ENCODE measurements around the gene MX1. TPM values are rescaled to one million over a fixed set of nuclear protein-coding genes. Genes with fewer than 3 reads are reported as not detected.
A peak's percentile ranks its signal among the peaks of the same experiment; 100 is the strongest.

Gene MX1
- total RNA-seq, 2 experiments from 2014 or later, result 108 to 109 TPM

DNA sequence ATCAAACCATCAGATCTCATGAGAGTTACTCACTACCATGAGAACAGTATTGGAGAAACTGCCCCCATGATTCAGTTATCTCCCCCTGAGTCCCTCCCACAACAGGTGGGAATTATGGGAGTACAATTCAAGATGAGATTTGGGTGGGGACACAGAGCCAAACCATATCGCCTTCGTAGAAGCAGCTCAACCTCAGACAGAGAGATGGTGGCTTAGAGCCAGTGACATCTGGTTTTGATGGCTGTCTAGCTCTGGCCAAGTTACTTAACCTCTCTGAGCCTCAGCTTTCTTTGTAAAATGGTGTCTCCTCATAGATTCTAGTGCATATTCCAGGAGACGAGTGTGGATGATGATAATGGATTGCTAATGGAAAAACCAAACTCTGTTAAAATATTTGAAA is 27.2 kb downstream of the MX1 start:
- H3K36me3 Mint-ChIP-seq, result peaks cover 10% of the 10 kb centered on the region
- DNase-seq, result no peak
- H3K27me3 Mint-ChIP-seq, result no peaks in the 10 kb centered on the region
- no peak overlapping the region for H3K4me3 Mint-ChIP-seq
- no peak overlapping the region for H3K27ac Mint-ChIP-seq
- H3K4me1 Mint-ChIP-seq, result peaks cover 1% of the 10 kb centered on the region
- no peaks in the 10 kb centered on the region for H3K9me3 Mint-ChIP-seq

DNA sequence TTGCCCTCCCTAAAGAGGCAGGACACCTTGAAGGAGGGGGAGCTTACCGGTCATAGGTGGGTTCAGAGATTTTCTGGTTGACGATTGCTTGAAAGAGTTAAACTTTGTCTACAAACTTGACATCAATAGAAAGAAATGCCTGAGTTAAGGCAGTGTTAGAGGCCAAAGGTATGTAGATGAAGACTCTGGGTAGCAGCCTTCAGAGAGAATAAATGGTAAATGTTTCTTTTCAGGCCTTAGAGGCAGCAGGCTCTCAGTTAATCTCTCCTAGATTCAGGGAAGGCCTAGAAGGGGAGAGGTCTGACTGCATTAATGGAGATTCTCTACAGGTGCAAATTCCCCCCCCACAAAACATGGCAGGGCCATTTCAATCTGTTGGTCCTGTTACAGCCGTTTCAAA is 27.7 kb downstream of the MX1 start:
- peaks cover 10% of the 10 kb centered on the region for H3K36me3 Mint-ChIP-seq
- H3K4me3 Mint-ChIP-seq, result no peak overlapping the region
- H3K9me3 Mint-ChIP-seq, result no peaks in the 10 kb centered on the region
- H3K27me3 Mint-ChIP-seq, result no peaks in the 10 kb centered on the region
- peaks cover 1% of the 10 kb centered on the region for H3K4me1 Mint-ChIP-seq
- no peak for DNase-seq
- no peak overlapping the region for H3K27ac Mint-ChIP-seq

DNA sequence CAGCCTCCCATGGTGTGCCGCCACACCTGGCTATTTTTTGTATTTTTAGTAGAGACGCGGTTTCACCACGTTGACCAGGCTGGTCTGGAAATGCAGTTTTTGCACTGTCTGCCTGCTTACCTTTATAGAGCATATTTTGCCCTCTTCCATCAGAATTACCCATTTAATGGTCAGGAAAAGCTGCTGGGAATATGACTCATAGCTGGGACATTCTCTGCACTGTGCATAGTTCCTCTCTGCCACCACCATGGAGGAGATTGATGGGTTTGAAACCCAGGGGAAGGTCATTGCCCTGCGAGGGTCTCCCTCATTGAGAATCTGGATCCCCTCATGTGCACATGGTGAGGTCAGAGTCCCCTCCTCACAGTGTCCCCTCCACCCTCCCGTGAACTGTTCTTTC is 32.1 kb downstream of the MX1 start:
- Mint-ChIP-seq H3K9me3 (no peaks in the 10 kb centered on the region), H3K27ac (no peak overlapping the region), H3K4me1 (peaks cover 3% of the 10 kb centered on the region), H3K36me3 (peaks cover 5% of the 10 kb centered on the region), H3K4me3 (no peak overlapping the region), H3K27me3 (no peaks in the 10 kb centered on the region)
- DNase-seq, result no peak

DNA sequence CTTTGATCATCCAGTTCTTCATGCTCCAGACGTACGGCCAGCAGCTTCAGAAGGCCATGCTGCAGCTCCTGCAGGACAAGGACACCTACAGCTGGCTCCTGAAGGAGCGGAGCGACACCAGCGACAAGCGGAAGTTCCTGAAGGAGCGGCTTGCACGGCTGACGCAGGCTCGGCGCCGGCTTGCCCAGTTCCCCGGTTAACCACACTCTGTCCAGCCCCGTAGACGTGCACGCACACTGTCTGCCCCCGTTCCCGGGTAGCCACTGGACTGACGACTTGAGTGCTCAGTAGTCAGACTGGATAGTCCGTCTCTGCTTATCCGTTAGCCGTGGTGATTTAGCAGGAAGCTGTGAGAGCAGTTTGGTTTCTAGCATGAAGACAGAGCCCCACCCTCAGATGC is 32.5 kb downstream of the MX1 start:
- Mint-ChIP-seq H3K4me3 (no peak overlapping the region), H3K27me3 (no peaks in the 10 kb centered on the region), H3K9me3 (no peaks in the 10 kb centered on the region), H3K4me1 (peaks cover 3% of the 10 kb centered on the region), H3K36me3 (peaks cover 3% of the 10 kb centered on the region), H3K27ac (no peak overlapping the region)
- no peak for DNase-seq

DNA sequence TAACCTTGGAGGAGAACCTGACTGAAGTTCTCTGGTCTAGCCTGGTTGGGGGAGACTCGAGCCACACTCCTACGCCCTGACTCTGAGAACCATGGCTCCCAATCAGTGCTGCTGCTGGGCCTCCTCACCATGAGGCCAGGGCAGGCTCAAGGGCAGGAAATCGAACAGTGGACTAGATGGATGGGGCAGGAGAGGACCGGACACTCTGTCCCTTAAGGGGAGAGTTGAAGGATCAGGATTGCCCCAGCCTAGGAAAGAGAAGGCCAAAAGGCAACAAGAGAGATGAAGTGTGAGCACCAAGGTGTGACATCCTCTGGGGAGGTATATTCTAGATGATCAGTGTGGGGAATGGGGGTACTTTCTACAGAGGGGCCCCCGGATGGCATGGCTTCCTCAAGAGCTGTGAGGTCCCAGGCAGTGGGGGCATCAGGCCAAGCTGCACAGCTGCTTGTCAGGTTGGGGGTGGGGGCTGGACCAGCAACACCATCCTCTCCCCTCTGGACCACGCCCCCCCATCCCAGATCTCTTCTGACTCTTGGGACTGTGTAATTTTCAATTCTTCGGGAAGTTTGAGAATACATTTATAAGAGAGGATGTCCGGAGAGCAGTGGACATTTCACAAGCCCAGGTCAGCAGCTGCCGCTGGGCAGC is 34.0 kb downstream of the MX1 start:
- Mint-ChIP-seq H3K36me3 (peaks cover 3% of the 10 kb centered on the region), H3K27me3 (no peaks in the 10 kb centered on the region), H3K4me3 (no peak overlapping the region), H3K9me3 (no peaks in the 10 kb centered on the region), H3K27ac (peak overlapping the region; percentile 11), H3K4me1 (peaks cover 3% of the 10 kb centered on the region)
- DNase-seq, result no peak

DNA sequence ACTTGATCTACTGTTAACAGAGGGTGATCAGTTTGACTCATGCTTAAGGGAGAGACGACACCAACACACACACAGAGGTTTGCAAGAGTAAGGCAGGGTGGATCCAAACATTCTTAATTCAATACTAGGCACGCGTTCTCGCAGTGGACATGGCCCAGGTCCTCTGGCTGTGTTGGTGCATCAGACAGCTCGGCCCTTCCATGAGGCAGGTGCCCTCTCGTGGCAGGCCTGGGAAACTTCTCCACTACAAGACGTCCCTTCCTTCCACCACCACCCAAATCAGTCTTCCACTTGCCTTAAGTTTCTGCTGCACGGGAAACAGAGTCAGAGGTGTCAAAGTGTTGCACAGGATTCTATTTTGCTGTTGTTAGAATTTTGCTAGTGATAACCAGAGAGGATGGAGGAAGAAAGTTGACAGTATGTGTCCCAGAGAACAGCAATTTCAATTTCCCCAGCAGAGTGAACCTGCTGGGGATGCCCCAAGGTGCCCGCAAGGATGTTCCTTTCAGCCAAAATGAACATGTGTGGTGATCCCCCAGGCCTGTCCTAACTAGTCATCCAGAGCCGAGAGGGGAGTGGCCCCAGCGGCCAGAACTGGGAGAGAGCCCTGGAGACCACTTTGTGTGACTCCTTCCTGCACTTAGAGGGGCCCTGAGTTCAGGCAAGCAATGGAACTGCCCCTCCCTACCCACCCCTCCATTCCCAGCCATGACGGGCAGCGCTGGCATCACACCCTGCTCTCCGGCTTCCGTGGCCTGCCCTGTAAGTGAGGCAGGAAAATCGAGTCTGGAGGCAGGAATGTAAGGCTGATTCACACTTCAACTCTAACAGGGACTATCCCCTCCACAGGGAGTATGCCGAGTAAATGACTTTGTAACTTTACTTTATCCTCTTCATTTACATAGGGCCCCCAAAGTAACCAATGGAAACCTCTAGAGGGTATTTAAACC is 34.8 kb downstream of the MX1 start:
- peak; percentile 50 for DNase-seq
- H3K36me3 Mint-ChIP-seq, result peaks cover 3% of the 10 kb centered on the region
- no peaks in the 10 kb centered on the region for H3K27me3 Mint-ChIP-seq
- no peak overlapping the region for H3K4me3 Mint-ChIP-seq
- peaks cover 3% of the 10 kb centered on the region for H3K4me1 Mint-ChIP-seq
- H3K9me3 Mint-ChIP-seq, result no peaks in the 10 kb centered on the region
- H3K27ac Mint-ChIP-seq, result no peak overlapping the region

DNA sequence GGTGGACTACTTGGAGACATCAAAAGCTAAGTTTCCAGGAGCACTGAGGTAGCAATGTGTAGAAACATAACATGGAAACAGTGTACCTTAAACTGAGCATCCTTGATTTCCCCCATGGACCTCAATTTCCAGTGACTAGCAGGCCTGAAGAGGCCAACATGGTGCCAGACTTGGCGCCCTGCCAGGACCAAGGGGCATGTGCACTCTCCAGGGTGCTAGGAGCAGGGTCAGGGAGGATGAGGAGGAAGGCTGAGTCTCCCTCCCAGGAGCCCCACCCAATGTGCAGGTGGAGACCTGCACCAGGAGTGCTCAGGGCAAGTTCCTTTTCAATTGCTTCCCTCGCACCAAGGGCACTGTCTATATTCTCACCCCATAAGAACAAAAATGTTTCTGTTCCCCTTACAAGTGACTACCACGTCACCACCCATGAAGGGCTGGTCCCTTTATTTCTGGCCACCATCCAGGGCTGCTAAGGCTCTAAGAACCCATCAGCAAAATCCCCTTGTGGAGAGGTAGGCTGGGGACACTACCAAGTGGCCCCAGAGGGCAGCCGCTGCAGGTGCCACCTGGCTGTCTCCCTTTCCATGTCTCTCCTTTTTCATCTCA is 39.2 kb downstream of the MX1 start:
- Mint-ChIP-seq H3K27ac (no peak overlapping the region), H3K36me3 (no peaks in the 10 kb centered on the region), H3K4me3 (no peak overlapping the region), H3K9me3 (no peaks in the 10 kb centered on the region), H3K27me3 (peaks cover 19% of the 10 kb centered on the region), H3K4me1 (peaks cover 3% of the 10 kb centered on the region)
- no peak for DNase-seq

DNA sequence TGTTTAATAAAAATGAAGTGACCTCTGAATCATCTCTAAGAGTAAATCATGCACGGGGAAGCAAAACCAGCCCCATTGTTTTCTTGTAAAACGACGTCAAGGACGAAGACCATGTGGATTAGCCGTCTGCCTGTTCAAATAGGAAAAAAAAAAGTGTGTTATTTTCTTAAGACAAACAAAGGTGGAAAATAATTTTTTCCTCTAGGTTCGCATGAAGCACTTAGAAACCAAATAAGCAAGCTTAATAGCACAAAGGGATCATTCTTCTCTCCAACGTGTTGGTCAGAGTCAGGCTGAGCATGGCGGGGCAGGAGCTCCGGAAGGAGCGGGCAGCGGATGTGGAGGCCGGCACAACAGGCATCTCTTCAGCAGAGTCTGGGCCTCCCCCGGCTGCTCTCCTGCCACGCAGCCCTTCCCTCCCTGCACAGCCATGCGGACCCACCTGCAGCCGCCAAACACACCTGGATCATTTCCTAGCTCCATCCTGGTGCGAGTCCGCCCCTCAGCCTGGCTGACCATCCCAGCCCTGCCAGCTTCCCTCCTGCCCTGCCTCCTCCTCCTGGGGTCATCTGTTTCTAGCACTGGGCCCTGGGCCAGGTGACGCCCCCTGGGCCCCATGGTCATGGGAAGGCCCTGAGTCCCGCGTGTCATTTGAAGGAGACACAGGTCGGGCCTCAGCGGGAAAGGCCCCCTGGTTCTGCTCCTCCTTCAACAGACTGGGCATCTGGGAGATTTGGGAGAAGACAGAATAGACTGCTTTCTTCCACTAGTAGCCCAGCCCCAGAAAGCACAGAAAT is 40.2 kb downstream of the MX1 start:
- no peak for DNase-seq
- H3K36me3 Mint-ChIP-seq, result no peaks in the 10 kb centered on the region
- H3K27me3 Mint-ChIP-seq, result peaks cover 19% of the 10 kb centered on the region
- no peaks in the 10 kb centered on the region for H3K4me1 Mint-ChIP-seq
- H3K27ac Mint-ChIP-seq, result no peak overlapping the region
- no peaks in the 10 kb centered on the region for H3K9me3 Mint-ChIP-seq
- H3K4me3 Mint-ChIP-seq, result no peak overlapping the region

DNA sequence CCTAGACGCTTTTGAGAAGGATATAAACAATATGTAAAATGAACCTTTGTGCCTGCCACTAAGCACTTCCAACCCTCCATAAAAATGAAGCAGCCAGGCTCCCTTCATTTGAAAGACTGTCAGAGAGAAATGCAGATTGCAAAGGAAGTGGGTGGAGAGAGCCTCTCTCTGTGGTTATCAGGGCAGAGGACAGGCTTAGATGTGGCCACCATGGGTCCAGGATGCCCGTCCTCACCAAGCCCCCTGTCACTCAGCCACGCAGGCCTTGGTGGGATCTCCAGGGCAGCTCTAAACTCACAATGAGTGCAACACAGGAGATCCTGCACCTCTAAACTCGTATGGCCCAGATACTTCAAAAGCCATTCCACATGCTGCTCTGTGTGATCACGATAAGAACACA is 44.0 kb downstream of the MX1 start:
- peaks cover 19% of the 10 kb centered on the region for H3K27me3 Mint-ChIP-seq
- no peak overlapping the region for H3K27ac Mint-ChIP-seq
- no peak overlapping the region for H3K4me3 Mint-ChIP-seq
- H3K4me1 Mint-ChIP-seq, result no peaks in the 10 kb centered on the region
- no peaks in the 10 kb centered on the region for H3K9me3 Mint-ChIP-seq
- H3K36me3 Mint-ChIP-seq, result no peaks in the 10 kb centered on the region
- DNase-seq, result no peak

DNA sequence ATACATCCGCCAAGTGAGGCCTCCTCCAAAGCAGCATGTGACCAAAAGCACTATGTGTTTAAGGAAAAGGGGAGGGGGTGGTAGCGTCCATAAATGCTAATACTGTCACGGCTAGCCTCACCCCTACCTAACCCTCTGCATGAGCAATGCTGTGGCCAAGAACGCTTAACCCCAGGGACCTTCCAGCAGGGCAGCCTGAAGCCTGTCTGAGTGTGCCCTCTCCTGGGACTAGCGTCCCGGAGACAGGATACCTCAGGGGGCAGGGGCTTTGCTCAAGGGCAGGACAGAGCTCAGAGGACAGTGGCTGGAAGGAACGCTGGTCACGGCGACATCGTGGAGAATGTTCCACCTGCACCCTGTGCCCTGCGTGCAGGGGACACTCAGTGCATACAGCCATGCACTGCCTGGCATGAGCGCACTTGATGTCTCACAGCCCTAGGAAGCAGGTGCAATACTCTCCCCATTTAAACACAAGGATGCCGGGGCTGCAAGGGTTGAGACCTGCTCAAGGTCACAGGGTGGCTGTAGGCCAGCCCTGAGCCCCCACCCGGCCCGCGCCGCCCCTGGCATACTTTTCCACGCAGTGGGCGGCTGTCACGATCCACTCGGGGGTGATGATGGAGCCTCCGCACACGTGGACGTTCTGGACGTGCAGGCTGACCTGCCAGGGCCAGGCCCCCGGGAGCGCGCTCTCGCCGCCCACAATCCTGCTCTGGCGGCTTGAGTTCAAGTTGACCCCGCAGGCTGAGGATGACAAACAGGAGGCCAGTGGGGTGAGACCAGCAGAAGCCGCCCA is 46.9 kb downstream of the MX1 start:
- H3K9me3 Mint-ChIP-seq, result no peaks in the 10 kb centered on the region
- no peak for DNase-seq

DNA sequence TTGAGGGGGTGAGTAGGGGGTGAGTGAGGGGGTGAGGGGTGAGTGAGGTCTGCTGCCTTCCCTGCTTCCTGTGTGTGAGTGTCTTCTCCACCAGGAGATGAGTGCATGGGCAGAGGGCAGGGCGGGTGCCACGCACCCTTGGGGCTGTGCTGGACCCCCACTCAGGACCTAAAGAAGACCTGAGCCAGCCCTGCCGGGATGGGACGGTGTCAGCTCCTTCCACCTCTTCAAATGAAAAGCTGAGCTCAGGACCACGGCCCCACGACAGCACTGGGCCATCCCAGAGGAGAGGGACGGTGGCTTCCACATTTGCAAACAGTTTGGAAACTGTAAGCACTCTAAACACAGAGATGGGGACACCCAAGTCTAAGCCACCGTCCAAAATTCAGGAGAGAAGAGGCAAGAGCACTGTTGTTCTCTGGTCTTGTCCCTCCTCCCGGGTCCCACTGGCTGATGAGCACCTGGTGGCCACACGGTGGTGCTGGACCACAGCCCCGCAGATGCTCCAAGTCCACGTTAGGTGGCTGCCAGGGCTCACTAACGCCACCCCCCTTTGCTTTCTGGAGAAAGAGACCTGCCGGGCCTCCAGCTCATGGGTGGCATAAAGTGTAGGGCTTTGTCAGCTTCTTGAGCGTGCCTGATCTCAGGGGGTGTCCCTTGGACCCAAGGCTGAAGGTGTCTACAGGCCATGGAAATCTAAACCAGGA is 49.8 kb downstream of the MX1 start:
- no peak for DNase-seq
- H3K4me1 Mint-ChIP-seq, result no peaks in the 10 kb centered on the region
- H3K27me3 Mint-ChIP-seq, result peaks cover 8% of the 10 kb centered on the region
- H3K9me3 Mint-ChIP-seq, result no peaks in the 10 kb centered on the region
- no peaks in the 10 kb centered on the region for H3K36me3 Mint-ChIP-seq
- no peak overlapping the region for H3K4me3 Mint-ChIP-seq
- H3K27ac Mint-ChIP-seq, result no peak overlapping the region

More for the DNA sequence above, 46.9 kb downstream of the MX1 start:
- Mint-ChIP-seq H3K4me3 (no peak overlapping the region), H3K4me1 (no peaks in the 10 kb centered on the region), H3K36me3 (no peaks in the 10 kb centered on the region), H3K27ac (no peak overlapping the region), H3K27me3 (peaks cover 19% of the 10 kb centered on the region)

DNA sequence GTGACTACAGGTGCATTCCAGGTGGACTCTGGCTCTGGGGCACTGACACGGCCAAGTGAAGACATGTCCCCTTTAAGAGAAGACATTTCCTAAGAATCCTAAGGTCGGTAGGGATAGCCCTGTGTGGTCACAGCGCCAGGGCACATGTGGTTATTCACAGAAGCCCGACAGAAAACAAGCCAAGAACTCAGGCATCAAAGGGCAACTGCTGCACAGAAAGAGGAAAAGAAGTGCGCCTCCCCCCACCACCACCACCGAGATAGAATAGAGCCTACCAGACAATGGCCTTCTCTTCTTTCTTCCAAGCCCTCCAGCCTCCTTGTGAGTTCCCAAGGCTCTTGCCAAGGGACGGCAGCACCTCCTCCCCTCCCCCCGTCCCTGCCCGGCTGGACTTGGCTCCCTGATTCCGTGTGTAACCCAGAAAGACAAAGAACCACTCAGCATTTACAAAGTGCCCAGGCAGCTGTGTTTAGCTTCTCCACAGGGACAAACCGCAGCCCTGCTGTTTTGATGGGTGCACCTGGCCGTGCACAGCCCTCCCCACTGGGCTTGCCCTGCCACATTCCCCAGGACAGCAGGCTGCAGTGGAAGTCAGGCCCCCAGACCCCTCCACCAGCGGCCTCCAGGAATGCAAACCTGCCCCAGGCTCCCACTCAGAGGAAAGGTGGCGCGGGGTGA is 51.7 kb downstream of the MX1 start:
- H3K4me1 Mint-ChIP-seq, result no peaks in the 10 kb centered on the region
- H3K9me3 Mint-ChIP-seq, result no peaks in the 10 kb centered on the region
- DNase-seq, result no peak
- peaks cover 8% of the 10 kb centered on the region for H3K27me3 Mint-ChIP-seq
- no peak overlapping the region for H3K4me3 Mint-ChIP-seq
- H3K27ac Mint-ChIP-seq, result no peak overlapping the region
- H3K36me3 Mint-ChIP-seq, result no peaks in the 10 kb centered on the region
